Activated T-cell treated with anti-CD3 and anti-CD28 coated beads, Interleukin-2, amount 50 U/mL, for 24 hours (primary cell): ENCODE results near the gene TLCD4.

Experiments
- DNase-seq: peaks from one replicate; pipeline ENCODE4 v3.0.0-alpha.2; 2020
- H3K27ac Mint-ChIP-seq: 2 replicates; pipeline ENCODE4 v1.8.0; 2020; ENCODE audit warnings: mild to moderate bottlenecking, mixed read lengths
- H3K27me3 Mint-ChIP-seq: 2 replicates; pipeline ENCODE4 v1.8.0; 2020; ENCODE audit warnings: mixed read lengths
- H3K36me3 Mint-ChIP-seq: 2 replicates; pipeline ENCODE4 v1.8.0; 2020; ENCODE audit warnings: low read depth, mixed read lengths
- H3K4me1 Mint-ChIP-seq: 2 replicates; pipeline ENCODE4 v1.8.0; 2020; ENCODE audit warnings: low read depth, mixed read lengths
- H3K4me3 Mint-ChIP-seq: 2 replicates; pipeline ENCODE4 v1.8.0; 2020; ENCODE audit warnings: mild to moderate bottlenecking, moderate library complexity, mixed read lengths
- H3K9me3 Mint-ChIP-seq: 2 replicates; pipeline ENCODE4 v1.8.0; 2020; ENCODE audit warnings: mixed read lengths

Gene TLCD4

DNA sequence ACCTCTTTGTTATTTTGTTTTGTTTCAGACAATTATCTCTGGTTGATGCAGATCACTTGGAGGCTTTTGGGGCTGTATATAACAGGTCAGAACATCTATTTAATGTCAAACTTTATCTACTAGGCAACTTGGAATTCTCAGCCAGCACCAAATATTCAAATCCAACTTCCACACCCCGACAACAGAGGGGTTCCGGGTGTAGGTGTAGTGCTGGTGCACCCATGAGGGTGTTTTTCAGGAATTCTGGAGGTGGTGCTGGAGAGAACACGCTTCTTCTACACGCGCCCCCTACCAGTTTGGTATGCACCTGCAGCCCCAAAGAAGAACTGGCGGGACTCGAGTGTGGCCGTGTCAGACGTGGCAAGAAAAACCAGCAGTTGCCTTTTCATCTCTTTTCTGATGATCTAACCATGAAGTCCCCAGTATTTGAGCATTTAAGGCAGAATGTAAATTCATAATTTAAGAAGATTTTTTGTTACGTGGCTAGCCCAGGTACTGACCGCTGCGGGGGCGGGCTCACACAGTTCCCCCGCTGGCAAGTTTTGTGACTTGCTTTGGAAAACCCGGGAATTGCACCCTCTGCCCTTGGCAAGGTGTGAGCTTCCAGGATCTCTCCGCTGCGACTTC lies 462 bp upstream of the TLCD4 start:
- H3K27ac Mint-ChIP-seq = peak overlapping the region; percentile 45

DNA sequence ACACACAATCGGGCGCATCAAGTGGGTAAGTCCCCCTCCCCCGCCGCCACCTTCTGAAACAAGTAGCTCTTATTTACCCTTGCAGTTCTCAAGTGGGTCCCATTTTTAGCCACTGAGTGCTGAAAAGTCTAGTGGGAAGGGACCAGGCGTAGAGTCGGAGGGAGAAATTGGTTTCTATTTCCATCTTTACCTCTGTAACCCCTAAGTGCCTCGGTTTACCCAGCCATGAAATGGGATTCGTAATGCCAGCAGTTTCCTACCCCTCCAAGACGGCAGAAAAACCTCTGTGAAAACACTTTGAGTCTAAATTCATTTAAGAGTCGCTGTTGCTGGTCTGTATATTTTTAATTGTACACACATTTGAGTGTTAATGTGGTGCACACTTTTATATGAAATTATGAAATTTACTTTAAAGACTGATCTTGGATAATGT lies 928 bp downstream of the TLCD4 start:
- H3K4me1 Mint-ChIP-seq = peaks cover 10% of the 10 kb centered on the region
- H3K9me3 Mint-ChIP-seq = no peaks in the 10 kb centered on the region
- no peak for DNase-seq
- H3K27me3 Mint-ChIP-seq = peaks cover 57% of the 10 kb centered on the region
- no peak overlapping the region for H3K27ac Mint-ChIP-seq
- peak overlapping the region; percentile 77 for H3K4me3 Mint-ChIP-seq
- H3K36me3 Mint-ChIP-seq = no peaks in the 10 kb centered on the region

More for the DNA sequence above, 462 bp upstream of the TLCD4 start:
- Mint-ChIP-seq H3K4me1 (peaks cover 10% of the 10 kb centered on the region), H3K9me3 (no peaks in the 10 kb centered on the region), H3K36me3 (no peaks in the 10 kb centered on the region), H3K27me3 (peaks cover 57% of the 10 kb centered on the region), H3K4me3 (peak overlapping the region; percentile 76)
- DNase-seq = peak; percentile 56

DNA sequence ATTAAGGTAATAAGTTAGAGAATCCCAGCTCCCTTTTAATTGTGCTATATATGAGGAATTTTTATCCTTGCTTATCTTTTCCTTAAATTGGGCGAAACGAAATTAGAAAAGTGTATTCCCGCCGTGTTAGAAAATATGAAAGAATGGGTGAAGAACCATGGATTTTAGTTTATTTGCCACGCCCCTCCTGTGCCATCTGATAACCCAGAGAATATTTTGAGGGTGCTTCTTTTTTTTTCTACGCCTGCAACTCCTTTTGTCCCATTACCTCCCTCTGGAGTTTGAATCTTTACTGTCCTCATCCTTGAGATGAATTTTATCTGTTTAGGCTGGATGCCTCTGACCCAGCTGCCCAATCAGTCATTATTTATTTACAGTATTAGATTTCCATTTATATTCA lies 1.6 kb downstream of the TLCD4 start:
- no peak for DNase-seq
- H3K27ac Mint-ChIP-seq = no peak overlapping the region
- no peaks in the 10 kb centered on the region for H3K9me3 Mint-ChIP-seq
- H3K4me3 Mint-ChIP-seq = peak overlapping the region; percentile 77
- no peaks in the 10 kb centered on the region for H3K36me3 Mint-ChIP-seq
- H3K4me1 Mint-ChIP-seq = peaks cover 10% of the 10 kb centered on the region
- peaks cover 55% of the 10 kb centered on the region for H3K27me3 Mint-ChIP-seq

DNA sequence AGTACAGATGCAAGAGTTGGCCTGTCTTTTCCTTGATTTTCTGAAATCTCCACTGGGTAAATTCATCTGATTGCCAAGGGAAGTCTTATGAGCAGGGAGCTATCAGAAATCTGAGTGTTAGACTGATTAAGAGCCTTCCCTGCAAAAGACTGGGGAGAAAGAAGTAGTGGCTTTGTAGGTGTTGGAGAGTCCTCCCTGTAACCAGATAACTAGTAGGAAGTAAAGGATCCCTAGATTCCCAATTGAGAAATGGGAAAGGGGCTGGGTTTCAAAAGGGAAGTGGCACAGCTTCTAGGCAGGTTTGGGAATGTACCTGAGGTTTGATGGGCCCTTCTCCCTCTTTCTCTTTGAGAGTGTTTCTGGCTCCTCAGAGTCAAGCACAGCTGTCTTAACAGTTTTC lies 2.1 kb downstream of the TLCD4 start:
- no peak for DNase-seq
- Mint-ChIP-seq H3K4me1 (peaks cover 10% of the 10 kb centered on the region), H3K36me3 (no peaks in the 10 kb centered on the region), H3K4me3 (no peak overlapping the region), H3K9me3 (no peaks in the 10 kb centered on the region), H3K27ac (no peak overlapping the region), H3K27me3 (peaks cover 58% of the 10 kb centered on the region)

DNA sequence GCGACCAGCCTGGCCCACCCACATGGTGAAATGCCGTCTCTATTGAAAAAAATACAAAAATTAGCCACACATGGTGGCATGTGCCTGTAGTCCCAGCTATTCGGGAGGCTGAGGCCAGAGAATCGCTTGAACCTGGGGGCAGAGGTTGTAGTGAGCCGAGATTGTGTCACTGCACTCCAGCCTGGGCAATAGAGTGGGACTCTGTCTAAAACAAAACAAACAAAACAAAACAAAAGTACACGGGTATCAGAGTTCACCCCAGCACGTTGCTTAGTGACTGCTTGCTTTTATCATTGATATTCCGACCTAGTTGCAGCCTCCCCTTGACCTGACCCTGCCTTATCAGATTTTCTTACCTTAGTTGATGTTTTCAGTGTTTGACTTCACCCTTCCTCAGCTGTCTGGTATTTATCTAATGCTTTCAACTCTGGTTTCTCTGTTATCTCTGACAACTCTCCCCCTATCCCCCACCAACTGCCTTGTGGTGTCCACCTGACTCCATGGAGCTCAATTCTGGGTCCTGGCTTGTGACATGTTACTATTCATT lies 5.1 kb downstream of the TLCD4 start:
- H3K4me3 Mint-ChIP-seq = no peak overlapping the region
- peaks cover 5% of the 10 kb centered on the region for H3K4me1 Mint-ChIP-seq
- H3K36me3 Mint-ChIP-seq = no peaks in the 10 kb centered on the region
- H3K27ac Mint-ChIP-seq = no peak overlapping the region
- no peaks in the 10 kb centered on the region for H3K9me3 Mint-ChIP-seq
- DNase-seq = no peak
- peaks cover 47% of the 10 kb centered on the region for H3K27me3 Mint-ChIP-seq

DNA sequence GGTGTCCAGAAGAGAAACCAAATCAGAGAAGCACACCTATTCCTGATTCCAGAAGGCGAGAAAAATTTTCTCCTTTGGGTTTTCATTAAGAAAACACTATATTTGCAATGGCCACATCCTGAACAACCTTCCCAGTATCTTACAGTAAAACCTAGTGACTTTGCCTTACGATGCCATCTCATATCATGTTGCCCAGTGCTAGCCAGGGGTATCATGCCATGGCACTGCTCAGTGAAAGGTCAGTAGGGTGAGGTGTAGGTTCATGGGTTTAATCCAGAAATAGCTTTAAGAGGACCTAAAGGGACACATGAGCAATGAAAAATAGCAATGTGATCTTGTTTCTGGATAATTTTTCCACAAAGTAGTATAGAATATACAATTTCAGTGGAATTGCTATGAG lies 7.2 kb downstream of the TLCD4 start:
- H3K9me3 Mint-ChIP-seq = no peaks in the 10 kb centered on the region
- no peak for DNase-seq
- H3K4me3 Mint-ChIP-seq = no peak overlapping the region
- peaks cover 31% of the 10 kb centered on the region for H3K27me3 Mint-ChIP-seq
- no peaks in the 10 kb centered on the region for H3K4me1 Mint-ChIP-seq
- no peaks in the 10 kb centered on the region for H3K36me3 Mint-ChIP-seq
- H3K27ac Mint-ChIP-seq = no peak overlapping the region

DNA sequence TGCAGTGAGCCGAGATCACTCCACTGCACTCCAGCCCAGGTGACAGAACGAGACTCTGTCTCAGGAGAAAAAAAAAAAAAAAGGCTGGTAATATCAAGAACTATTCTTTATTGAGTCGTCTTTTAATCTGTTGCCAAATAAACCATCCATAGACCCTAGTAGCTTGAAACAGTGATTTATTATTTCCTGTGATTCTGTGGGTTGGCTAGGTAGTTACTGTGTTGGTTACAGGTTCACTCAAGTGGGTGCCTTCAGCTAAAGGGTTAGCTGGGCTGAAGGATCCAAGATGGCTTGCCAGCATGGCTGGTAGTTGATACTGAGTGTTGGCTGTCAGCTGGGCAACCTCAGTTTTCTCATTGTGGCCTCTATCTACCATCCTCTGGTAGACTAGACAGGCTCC lies 9.2 kb downstream of the TLCD4 start:
- Mint-ChIP-seq H3K9me3 (no peaks in the 10 kb centered on the region), H3K4me3 (no peak overlapping the region), H3K27ac (no peak overlapping the region), H3K27me3 (peaks cover 13% of the 10 kb centered on the region), H3K4me1 (no peaks in the 10 kb centered on the region), H3K36me3 (no peaks in the 10 kb centered on the region)
- no peak for DNase-seq

DNA sequence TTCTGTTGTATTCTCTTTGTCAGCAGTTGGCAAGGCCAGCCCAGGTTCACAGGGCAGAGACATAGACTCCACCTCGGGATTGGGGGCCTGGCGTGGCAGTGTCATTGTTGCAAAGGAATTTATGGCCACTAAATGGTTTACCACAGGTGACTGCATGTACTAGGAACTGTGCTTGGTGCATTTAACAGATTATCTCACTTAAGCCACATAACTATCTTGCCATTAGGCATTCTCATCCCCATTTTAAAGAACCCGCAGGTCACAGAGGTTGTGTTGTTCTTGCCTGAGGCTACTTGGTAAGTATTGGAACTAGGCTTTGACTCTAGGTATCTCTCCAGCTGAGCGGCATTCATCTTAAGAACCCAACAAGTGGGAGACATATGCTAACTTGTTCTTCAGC lies 9.7 kb downstream of the TLCD4 start:
- Mint-ChIP-seq H3K36me3 (no peaks in the 10 kb centered on the region), H3K27me3 (peaks cover 10% of the 10 kb centered on the region), H3K27ac (no peak overlapping the region), H3K4me3 (no peak overlapping the region), H3K9me3 (no peaks in the 10 kb centered on the region), H3K4me1 (no peaks in the 10 kb centered on the region)
- DNase-seq = no peak

DNA sequence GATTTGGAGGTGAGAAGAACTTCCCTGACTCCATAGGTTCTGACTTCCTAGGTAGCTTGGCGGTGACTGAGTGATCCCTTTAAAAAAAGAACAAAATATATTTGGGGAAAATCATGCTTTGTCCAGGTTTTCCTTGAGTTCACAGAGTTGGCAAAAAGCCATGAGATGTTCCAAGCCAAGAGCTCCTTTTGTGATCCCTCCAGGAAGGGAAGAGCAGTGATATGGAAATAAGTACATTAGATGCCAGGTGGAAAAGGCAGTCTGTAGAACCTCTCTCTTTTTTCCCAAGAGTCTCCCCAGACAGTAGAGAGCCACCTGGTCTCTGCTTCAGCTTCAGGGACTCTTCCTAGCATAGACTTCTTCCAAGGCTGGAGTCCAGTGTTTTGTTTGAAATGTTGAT lies 10.2 kb downstream of the TLCD4 start:
- Mint-ChIP-seq H3K27ac (no peak overlapping the region), H3K4me3 (no peak overlapping the region), H3K36me3 (no peaks in the 10 kb centered on the region)

DNA sequence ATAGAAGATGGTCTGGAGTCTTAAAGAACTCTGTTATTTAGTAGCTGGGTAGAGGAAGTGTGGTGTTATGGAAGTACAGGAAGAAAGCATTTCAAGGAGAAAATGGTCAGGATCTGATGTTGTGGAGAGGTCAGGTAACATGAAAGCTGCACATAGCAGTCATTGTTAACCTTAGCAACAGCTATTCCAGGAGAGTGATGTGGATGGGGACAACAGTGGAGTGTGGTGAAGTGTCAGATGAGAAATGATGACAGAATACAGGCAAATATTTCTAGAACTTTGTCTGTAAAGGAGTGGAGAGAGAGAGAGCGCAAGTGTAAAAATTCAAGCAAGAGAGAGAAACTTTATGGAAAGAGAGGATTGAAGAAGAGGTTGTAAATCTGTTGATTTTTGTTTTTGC lies 15.6 kb downstream of the TLCD4 start:
- no peak for DNase-seq
- H3K36me3 Mint-ChIP-seq = no peaks in the 10 kb centered on the region
- no peak overlapping the region for H3K27ac Mint-ChIP-seq
- H3K4me3 Mint-ChIP-seq = no peak overlapping the region
- H3K4me1 Mint-ChIP-seq = no peaks in the 10 kb centered on the region
- H3K9me3 Mint-ChIP-seq = no peaks in the 10 kb centered on the region
- H3K27me3 Mint-ChIP-seq = peaks cover 11% of the 10 kb centered on the region

More for the DNA sequence above, 10.2 kb downstream of the TLCD4 start:
- H3K4me1 Mint-ChIP-seq = no peaks in the 10 kb centered on the region
- DNase-seq = no peak
- peaks cover 6% of the 10 kb centered on the region for H3K27me3 Mint-ChIP-seq
- H3K9me3 Mint-ChIP-seq = no peaks in the 10 kb centered on the region

DNA sequence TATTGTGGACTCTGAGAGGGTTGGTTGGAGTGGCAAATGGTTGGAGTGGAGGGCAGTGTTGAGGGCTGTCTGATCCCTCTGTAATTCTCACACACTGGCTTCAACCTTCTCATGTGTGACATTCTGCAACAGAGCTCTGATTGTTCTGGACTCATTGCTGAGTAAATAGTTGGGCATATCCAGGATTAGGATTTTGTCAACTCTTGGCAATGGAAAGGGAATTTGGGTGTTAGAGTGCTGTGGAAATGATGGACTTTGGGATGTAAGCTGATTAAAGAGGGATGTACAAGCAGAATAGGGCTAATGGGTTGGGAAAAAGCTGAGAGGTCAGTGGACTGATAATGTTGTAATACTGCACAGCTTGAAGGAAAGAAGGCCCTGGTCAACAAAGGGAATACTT lies 16.5 kb downstream of the TLCD4 start:
- Mint-ChIP-seq H3K36me3 (no peaks in the 10 kb centered on the region), H3K4me1 (no peaks in the 10 kb centered on the region), H3K27me3 (peaks cover 16% of the 10 kb centered on the region), H3K27ac (no peak overlapping the region), H3K9me3 (no peaks in the 10 kb centered on the region), H3K4me3 (no peak overlapping the region)
- DNase-seq = no peak

DNA sequence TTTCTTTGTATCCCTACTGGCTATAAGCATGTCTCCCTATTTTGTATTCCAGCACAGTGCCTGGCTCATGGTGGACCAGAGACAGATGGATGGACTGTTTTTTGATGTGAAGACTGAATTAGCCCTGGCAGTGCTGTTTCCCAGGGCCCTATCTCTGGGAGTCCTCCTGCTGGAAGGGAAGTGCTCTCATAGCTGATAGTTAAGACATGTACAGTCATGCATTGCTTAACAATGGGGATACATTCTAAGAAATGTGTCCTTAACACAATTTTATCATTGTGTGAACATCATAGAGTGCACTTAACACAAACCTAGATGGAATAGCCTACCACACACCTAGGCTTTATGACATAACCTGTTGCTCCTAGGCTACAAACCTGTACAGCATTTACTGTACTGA lies 21.1 kb downstream of the TLCD4 start:
- H3K9me3 Mint-ChIP-seq = no peaks in the 10 kb centered on the region
- H3K27ac Mint-ChIP-seq = no peak overlapping the region
- no peak overlapping the region for H3K4me3 Mint-ChIP-seq
- no peaks in the 10 kb centered on the region for H3K36me3 Mint-ChIP-seq
- peaks cover 16% of the 10 kb centered on the region for H3K27me3 Mint-ChIP-seq
- H3K4me1 Mint-ChIP-seq = no peaks in the 10 kb centered on the region
- DNase-seq = no peak

DNA sequence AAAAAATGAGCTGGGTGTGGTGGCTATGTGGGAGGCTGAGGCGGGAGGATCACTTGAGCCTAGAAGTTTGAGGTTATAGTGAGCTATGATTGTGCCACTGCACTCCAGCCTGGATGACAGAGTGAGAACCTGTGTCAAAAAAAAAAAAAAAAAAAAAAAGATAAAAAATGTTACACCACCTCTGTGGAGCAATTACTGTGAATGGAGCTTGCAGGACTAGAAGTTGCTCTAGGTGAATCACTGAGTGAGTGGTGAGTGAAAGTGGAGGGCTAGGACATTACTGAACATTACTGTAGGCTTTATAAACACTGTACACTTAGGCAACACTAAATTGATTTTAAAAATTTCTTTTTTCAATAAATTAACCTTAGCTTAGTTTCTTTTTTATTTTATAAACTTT lies 21.9 kb downstream of the TLCD4 start:
- Mint-ChIP-seq H3K27ac (no peak overlapping the region), H3K36me3 (no peaks in the 10 kb centered on the region), H3K4me3 (no peak overlapping the region), H3K4me1 (no peaks in the 10 kb centered on the region), H3K9me3 (no peaks in the 10 kb centered on the region), H3K27me3 (peaks cover 16% of the 10 kb centered on the region)
- no peak for DNase-seq

DNA sequence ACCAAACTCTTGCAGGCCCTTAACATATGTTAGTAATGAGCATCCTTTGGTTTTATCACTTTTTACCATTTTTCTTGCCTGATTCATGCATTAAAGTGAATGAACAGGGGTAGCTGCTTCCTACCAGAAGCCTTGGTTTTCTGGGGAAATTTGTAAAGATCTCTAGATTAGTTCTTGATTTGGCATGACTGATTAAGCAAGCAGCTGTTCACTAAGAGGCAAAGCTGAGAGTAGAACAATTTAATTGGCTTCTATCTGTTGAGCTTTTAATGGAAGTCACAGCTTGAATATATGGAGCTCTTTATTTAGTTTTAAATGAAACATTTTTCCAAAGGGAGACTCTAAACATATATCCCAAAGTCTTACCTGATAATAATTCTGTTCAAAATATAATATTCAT lies 23.6 kb downstream of the TLCD4 start:
- H3K4me1 Mint-ChIP-seq = no peaks in the 10 kb centered on the region
- peaks cover 16% of the 10 kb centered on the region for H3K27me3 Mint-ChIP-seq
- no peak for DNase-seq

DNA sequence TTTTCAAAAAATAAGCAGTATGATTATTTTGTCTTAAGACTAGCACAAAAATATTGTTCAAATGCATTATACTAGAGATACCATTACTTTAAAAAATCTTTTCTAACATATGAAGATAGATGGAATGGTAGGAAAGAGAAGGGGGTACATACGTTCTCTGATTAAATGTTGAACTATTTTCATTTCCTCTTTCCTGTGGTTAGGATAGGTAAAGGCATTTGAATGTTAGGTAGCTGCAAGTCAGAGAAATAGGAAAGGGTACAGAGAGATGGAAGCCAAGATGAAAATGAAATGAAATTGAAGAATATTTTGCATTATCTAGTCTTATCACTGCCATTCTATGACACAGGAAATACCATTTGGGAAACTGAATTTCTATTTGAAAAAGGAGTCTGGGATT lies 28.3 kb downstream of the TLCD4 start:
- H3K27me3 Mint-ChIP-seq = no peaks in the 10 kb centered on the region
- no peaks in the 10 kb centered on the region for H3K4me1 Mint-ChIP-seq
- no peaks in the 10 kb centered on the region for H3K9me3 Mint-ChIP-seq
- H3K36me3 Mint-ChIP-seq = no peaks in the 10 kb centered on the region
- no peak overlapping the region for H3K4me3 Mint-ChIP-seq
- DNase-seq = no peak
- no peak overlapping the region for H3K27ac Mint-ChIP-seq

More for the DNA sequence above, 23.6 kb downstream of the TLCD4 start:
- no peak overlapping the region for H3K27ac Mint-ChIP-seq
- no peaks in the 10 kb centered on the region for H3K9me3 Mint-ChIP-seq
- H3K36me3 Mint-ChIP-seq = no peaks in the 10 kb centered on the region
- H3K4me3 Mint-ChIP-seq = no peak overlapping the region

DNA sequence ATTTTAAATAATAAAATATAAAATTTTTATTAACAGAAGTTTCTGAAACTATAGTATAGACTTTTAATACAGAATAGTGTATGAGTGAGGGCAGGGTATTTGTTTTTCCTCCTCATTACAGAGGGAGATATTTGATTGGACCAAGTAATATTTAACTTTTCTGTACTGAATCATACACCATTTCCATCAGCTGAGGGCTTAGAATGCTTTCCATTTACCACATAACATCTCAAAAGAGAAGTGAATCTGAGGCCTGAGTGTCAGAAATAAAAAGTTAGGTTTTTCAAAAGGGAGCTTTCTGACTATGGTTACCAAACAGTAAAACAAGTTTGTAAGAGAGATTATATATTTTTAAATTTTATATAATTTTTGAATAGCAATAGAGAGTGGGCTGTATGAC lies 29.5 kb downstream of the TLCD4 start:
- H3K27me3 Mint-ChIP-seq = no peaks in the 10 kb centered on the region

More for the DNA sequence above, 29.5 kb downstream of the TLCD4 start:
- Mint-ChIP-seq H3K27ac (no peak overlapping the region), H3K9me3 (no peaks in the 10 kb centered on the region), H3K4me3 (no peak overlapping the region), H3K4me1 (no peaks in the 10 kb centered on the region), H3K36me3 (no peaks in the 10 kb centered on the region)
- no peak for DNase-seq
